Endothelial cell of umbilical vein (primary cell): Measurements from ENCODE around the gene FRMD4A. TPM values are rescaled to one million over a fixed set of nuclear protein-coding genes. Genes with fewer than 3 reads are reported as not detected.

Source experiments
- BruUV-seq: library from RNA; stranded (reverse); fragments of 400-500 nt; replicated peaks from 2 replicates; lab custom pipeline; 2021; lab: Mats Ljungman, UMichigan
- CTCF ChIA-PET: fragments of 300-600, 350-600 bp; sonication (Branson Sonifier 250); formaldehyde crosslinking; loops from one replicate; lab custom pipeline; 2021; ENCODE audit warnings: antibody characterized with exemption, inconsistent platforms; lab: Charles Lee
- POLR2A ChIA-PET: fragments of 300-600, 350-600 bp; sonication (Branson Sonifier 250); formaldehyde crosslinking; loops from one replicate; lab custom pipeline; 2021; ENCODE audit warnings: antibody characterized with exemption, inconsistent platforms; lab: Charles Lee
- DNase-seq: peaks from one replicate; pipeline ENCODE4 v3.0.0-alpha.2; 2011; ENCODE audit warnings: low read depth, low spot score
- FAIRE-seq: peaks from 2 replicates; lab custom pipeline; 2011; peaks lifted over from hg19 to GRCh38; lab: Jason Lieb, UNC
- H2AFZ ChIP-seq: 2 replicates; pipeline ENCODE4 v1.6.0; 2012; ENCODE audit warnings: low read depth, low read length, control low read depth, inconsistent platforms
- H3K27ac ChIP-seq: 2 replicates; pipeline ENCODE4 v1.5.1; 2011; ENCODE audit warnings: low read depth, mild to moderate bottlenecking, control low read depth, low read length, moderate library complexity; ENCODE audit not compliant: insufficient read depth
- H3K27me3 ChIP-seq, 2 experiments: 2 replicates each; pipeline versions ENCODE4 v1.6.0 to v1.6.1; 2011; ENCODE audit warnings: low read length in 2 of 2, mixed read lengths in 1 of 2; ENCODE audit not compliant: control insufficient read depth in 2 of 2, insufficient read depth in 2 of 2
- H3K36me3 ChIP-seq, 2 experiments: 2 replicates in 1 of 2; 3 replicates in 1 of 2; pipeline ENCODE4 v1.5.1; 2011; ENCODE audit warnings: low read length in 2 of 2, mild to moderate bottlenecking in 1 of 2, moderate library complexity in 1 of 2; ENCODE audit not compliant: control insufficient read depth in 2 of 2, insufficient read depth in 2 of 2; ENCODE audit errors: extremely low read depth in 1 of 2
- H3K4me1 ChIP-seq: 3 replicates; pipeline ENCODE4 v1.5.1; 2011; ENCODE audit warnings: mild to moderate bottlenecking, low read length; ENCODE audit not compliant: control insufficient read depth, insufficient read depth; ENCODE audit errors: extremely low read depth
- H3K4me2 ChIP-seq: 2 replicates; pipeline ENCODE4 v1.6.1; 2011; ENCODE audit warnings: low read length, control low read depth, mixed read lengths; ENCODE audit not compliant: insufficient read depth
- H3K4me3 ChIP-seq, 3 experiments: fragments of 200-600 bp in 1 of 3; sonication (generic), shearing (Covaris generic) in 1 of 3; replicated peaks in 1 of 3; 2 replicates each; pipeline ENCODE4 v1.5.1; 2011 to 2016; ENCODE audit warnings: control low read depth in 3 of 3, low read length in 3 of 3, mild to moderate bottlenecking in 2 of 3, inconsistent platforms in 1 of 3, low read depth in 1 of 3, moderate library complexity in 1 of 3; ENCODE audit not compliant: insufficient read depth in 1 of 3
- H3K79me2 ChIP-seq: 2 replicates; pipeline ENCODE4 v1.6.0; 2012; ENCODE audit warnings: low read length, inconsistent platforms; ENCODE audit not compliant: control insufficient read depth, insufficient read depth
- H3K9ac ChIP-seq: replicated peaks from 2 replicates; pipeline ENCODE3; 2011; ENCODE audit warnings: low read length, control low read depth; ENCODE audit not compliant: insufficient read depth; ENCODE audit errors: extremely low read depth
- H3K9me1 ChIP-seq: replicated peaks from 3 replicates; pipeline ENCODE4 v1.6.0; 2011; ENCODE audit warnings: mild to moderate bottlenecking, low read length; ENCODE audit not compliant: control insufficient read depth, insufficient read depth; ENCODE audit errors: extremely low read depth
- H3K9me3 ChIP-seq: replicated peaks from 2 replicates; pipeline ENCODE4 v1.5.1; 2012; ENCODE audit warnings: low read length, inconsistent platforms; ENCODE audit not compliant: control insufficient read depth, insufficient read depth
- H4K20me1 ChIP-seq: replicated peaks from 2 replicates; pipeline ENCODE3; 2011; ENCODE audit warnings: mild to moderate bottlenecking, low read length; ENCODE audit not compliant: control insufficient read depth, insufficient read depth; ENCODE audit errors: extremely low read depth
- EZH2 ChIP-seq: IDR thresholded peaks from 2 replicates; pipeline ENCODE4 v1.6.1; 2012; ENCODE audit warnings: borderline replicate concordance, low read depth, mild to moderate bottlenecking, moderate library complexity, low read length, inconsistent platforms; ENCODE audit not compliant: severe bottlenecking
- FOS ChIP-seq: IDR thresholded peaks from 2 replicates; pipeline ENCODE4 v1.6.1; 2011; ENCODE audit warnings: mild to moderate bottlenecking, low read length, moderate library complexity, borderline replicate concordance; ENCODE audit not compliant: insufficient read depth
- GATA2 ChIP-seq: IDR thresholded peaks from 2 replicates; pipeline ENCODE4 v1.7.0; 2011; ENCODE audit warnings: low read depth, mild to moderate bottlenecking, moderate library complexity, mixed read lengths, low read length; ENCODE audit not compliant: insufficient read length, insufficient read depth
- JUN ChIP-seq: IDR thresholded peaks from 2 replicates; pipeline ENCODE4 v1.6.1; 2011; ENCODE audit warnings: borderline replicate concordance, low read depth; ENCODE audit not compliant: insufficient read length, insufficient read depth
- MAX ChIP-seq: IDR thresholded peaks from 2 replicates; pipeline ENCODE4 v1.6.1; 2011; ENCODE audit not compliant: insufficient read depth, insufficient read length
- MYC ChIP-seq: IDR thresholded peaks from one replicate; pipeline ENCODE4 v1.6.1; 2011; ENCODE audit warnings: mild to moderate bottlenecking, low read depth, low read length
- POLR2A ChIP-seq: IDR thresholded peaks from 2 replicates; pipeline ENCODE4 v1.6.1; 2012; ENCODE audit warnings: low read depth, mild to moderate bottlenecking, control low read depth, low read length
- POLR2AphosphoS5 ChIP-seq: IDR thresholded peaks from 2 replicates; pipeline ENCODE4 v1.6.1; 2012; ENCODE audit warnings: low read depth, mild to moderate bottlenecking, control low read depth, low read length, moderate library complexity; ENCODE audit not compliant: insufficient read depth
- dilution Hi-C: fragments of 300-500 bp; cut with MboI; formaldehyde crosslinking; loops from one replicate; pipeline ENCODE4 v1.15.0; 2019; ENCODE audit warnings: low sequenced_read_pairs; ENCODE audit not compliant: extremely low pct_ligation_motif_present
- intact Hi-C: fragments of 100-400 bp; cut with micrococcal nuclease; formaldehyde crosslinking; loops from one replicate; pipeline ENCODE4 v1.10.0; 2022
- polyA plus RNA-seq, 4 experiments: library from polyadenylated mRNA; depleted of rRNA in 3 of 4; stranded (reverse) in 3 of 4; unstranded in 1 of 4; fragments of >200 nt; gene quantifications; 2 replicates each; pipeline versions ENCODE4 v1.2.1 to v1.2.3, GENCODE V29; 2011 to 2012; ENCODE audit warnings: missing spikeins in 1 of 4
- total RNA-seq: library from RNA; stranded (reverse); gene quantifications from 2 replicates; pipeline ENCODE4 v1.2.3, GENCODE V29; 2021
- TF ChIP-seq, protein P1 (sequence below), 2 donors: IDR thresholded peaks; 1 replicate in 1 of 2; 2 replicates in 1 of 2; pipeline ENCODE4 v1.5.1; 2011; ENCODE audit warnings: low read length in 2 of 2, mild to moderate bottlenecking in 2 of 2, moderate library complexity in 2 of 2, control low read depth in 1 of 2, inconsistent platforms in 1 of 2, low read depth in 1 of 2; ENCODE audit not compliant: insufficient read depth in 1 of 2; ENCODE audit errors: extremely low read depth in 1 of 2

The FRMD4A gene
- total and polyA plus RNA-seq, 2 donors (not counting 3 experiments of a cell fraction or from before 2014, with no cell fraction given), result 123 to 148 TPM

DNA sequence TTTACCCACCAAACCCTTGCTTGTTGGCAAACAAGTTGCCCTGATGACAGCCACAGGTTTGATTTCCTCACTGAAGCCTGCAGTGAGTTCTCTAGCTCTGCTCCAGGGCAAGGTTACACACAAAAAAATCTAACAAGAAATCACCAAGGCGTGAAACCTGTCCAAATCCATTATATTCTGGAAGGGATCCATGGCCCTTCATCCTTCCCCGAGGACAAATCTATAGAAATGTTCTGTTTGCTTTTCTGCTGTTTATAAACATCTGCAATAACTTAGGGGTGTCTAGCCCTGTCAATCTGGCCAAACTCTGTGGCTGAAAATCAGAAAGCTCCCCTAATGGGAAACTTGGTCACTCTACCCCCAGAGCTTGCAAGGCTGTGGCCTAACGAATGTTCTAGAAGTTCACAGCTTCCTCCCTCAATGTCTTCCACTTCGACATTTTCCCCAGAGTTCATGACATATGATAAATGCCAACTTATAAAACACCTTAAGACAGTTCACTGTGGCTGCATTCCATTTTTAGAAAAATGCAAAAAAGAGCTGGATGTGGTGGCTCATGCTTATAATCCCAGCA, 579.4 kb downstream of the FRMD4A start:
- Histone ChIP-seq H3K27ac (no peak overlapping the region), H4K20me1 (peaks cover 2% of the 10 kb centered on the region), H3K4me2 (no peak overlapping the region), H3K27me3 (no peaks in the 10 kb centered on the region), H3K36me3 (peaks cover 8 to 15% of the 10 kb centered on the region in 2 experiments), H3K9me3 (no peaks in the 10 kb centered on the region), H3K79me2 (peaks cover 8% of the 10 kb centered on the region), H3K9ac (no peak overlapping the region), H3K4me1 (peaks cover 4% of the 10 kb centered on the region), H3K4me3 (no peak overlapping the region), H3K9me1 (no peaks in the 10 kb centered on the region), H2AFZ (no peak overlapping the region)
- BruUV-seq, result no TSS peak
- ChIA-PET CTCF (interaction anchor here (1.4 kb wide), 1 partner anchor 25 kb away, joined by 4 read pairs; no protein-coding TSS in a partner anchor), POLR2A (no interaction called here)
- intact Hi-C loops (no loop called here), dilution Hi-C loops (no loop called here)
- DNase-seq, result no peak
- FAIRE-seq, result no peak
- TF ChIP-seq MYC (no peak), GATA2 (no peak), POLR2AphosphoS5 (no peak), JUN (no peak), POLR2A (no peak), FOS (no peak), MAX (no peak), EZH2 (no peak)
- TF ChIP-seq, protein P1, sequence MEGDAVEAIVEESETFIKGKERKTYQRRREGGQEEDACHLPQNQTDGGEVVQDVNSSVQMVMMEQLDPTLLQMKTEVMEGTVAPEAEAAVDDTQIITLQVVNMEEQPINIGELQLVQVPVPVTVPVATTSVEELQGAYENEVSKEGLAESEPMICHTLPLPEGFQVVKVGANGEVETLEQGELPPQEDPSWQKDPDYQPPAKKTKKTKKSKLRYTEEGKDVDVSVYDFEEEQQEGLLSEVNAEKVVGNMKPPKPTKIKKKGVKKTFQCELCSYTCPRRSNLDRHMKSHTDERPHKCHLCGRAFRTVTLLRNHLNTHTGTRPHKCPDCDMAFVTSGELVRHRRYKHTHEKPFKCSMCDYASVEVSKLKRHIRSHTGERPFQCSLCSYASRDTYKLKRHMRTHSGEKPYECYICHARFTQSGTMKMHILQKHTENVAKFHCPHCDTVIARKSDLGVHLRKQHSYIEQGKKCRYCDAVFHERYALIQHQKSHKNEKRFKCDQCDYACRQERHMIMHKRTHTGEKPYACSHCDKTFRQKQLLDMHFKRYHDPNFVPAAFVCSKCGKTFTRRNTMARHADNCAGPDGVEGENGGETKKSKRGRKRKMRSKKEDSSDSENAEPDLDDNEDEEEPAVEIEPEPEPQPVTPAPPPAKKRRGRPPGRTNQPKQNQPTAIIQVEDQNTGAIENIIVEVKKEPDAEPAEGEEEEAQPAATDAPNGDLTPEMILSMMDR (IDR thresholded peaks at IDR 0.05; ENCODE audit: extremely low read depth in 1 of 2, insufficient read depth in 1 of 2, low read depth in 1 of 2, low read length in 2 of 2), result no peak
